Vagina (tissue), 2 donors: ENCODE results near the gene NTRK1.

Source experiments
- CTCF ChIP-seq, 3 experiments: fragments of 450-650 bp in 2 of 3; fragments of 200-600 bp in 1 of 3; sonication (generic) in 1 of 3; IDR thresholded peaks; one replicate each; pipeline ENCODE4 v1.5.1; 2017 to 2019; ENCODE audit warnings: antibody characterized with exemption in 3 of 3, mild to moderate bottlenecking in 2 of 3, moderate library complexity in 2 of 3
- POLR2A ChIP-seq, 2 donors: fragments of 450-650 bp; IDR thresholded peaks; one replicate each; pipeline ENCODE4 v1.6.1; 2017; ENCODE audit warnings: antibody characterized with exemption in 2 of 2, mild to moderate bottlenecking in 2 of 2, moderate library complexity in 2 of 2

DNA sequence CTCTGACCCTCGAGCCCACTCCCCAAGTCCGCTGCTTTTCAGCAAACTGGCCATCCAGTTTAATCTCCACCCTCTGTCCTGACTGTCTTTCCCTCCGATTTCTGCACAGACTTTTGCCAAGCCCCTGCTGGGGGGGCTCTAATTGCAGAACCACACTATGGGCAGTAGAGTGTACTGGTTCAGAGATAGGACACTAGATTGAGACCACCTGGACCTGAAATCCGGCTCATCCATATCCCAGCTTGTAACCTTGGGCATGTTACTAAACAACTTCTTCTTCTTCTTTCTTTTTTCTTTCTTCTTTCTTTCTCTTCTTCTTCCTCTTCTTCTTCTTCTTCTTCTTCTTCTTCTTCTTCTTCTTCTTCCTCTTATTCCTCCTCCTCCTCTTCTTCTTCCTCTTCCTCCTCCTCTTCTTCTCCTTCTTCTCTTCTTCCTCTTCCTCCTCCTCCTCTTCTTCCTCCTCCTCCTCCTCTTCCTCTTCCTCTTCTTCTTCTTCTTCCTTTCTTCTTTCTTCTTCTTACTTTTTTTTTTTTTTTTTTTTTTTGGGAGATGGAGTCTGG, 67.5 kb downstream of the NTRK1 start:
- TF ChIP-seq POLR2A (IDR thresholded peaks at IDR 0.05) (no peak), CTCF (IDR thresholded peaks at IDR 0.05) (no peak)
